DMS53 treated with DMSO at 0.1 percent for 48 hours (cell line): ENCODE results near the gene PPP2R5E.
A peak's percentile ranks its signal among the peaks of the same experiment; 100 is the strongest.
"Not testable (repeated sequence)": the region's sequence is repeated elsewhere in the genome, so short reads cannot be mapped to it uniquely, and the experiment has no call there.

ENCODE experiments used
- DNase-seq: peaks from one replicate; lab custom pipeline; 2025; ENCODE audit not compliant: unreplicated experiment; lab: John Stamatoyannopoulos, UW

Gene PPP2R5E

GRCh38 chr14:63543000-63543825, at the start of gene PPP2R5E:
PPP2R5E (minus strand) TSS chr14:63543377; CDS start chr14:63539685, 3,692 bp downstream.
- DNase-seq = peak; percentile 93

GRCh38 chr14:63583046-63583445, 39.9 kb upstream of the PPP2R5E start:
- DNase-seq = not testable (repeated sequence)

GRCh38 chr14:63581491-63581890, 38.3 kb upstream of the PPP2R5E start:
- DNase-seq = no peak

GRCh38 chr14:63578300-63578699, 35.1 kb upstream of the PPP2R5E start:
- DNase-seq = no peak

GRCh38 chr14:63573581-63573980, 30.4 kb upstream of the PPP2R5E start:
- DNase-seq = no peak

GRCh38 chr14:63565448-63565847, 22.3 kb upstream of the PPP2R5E start:
- no peak for DNase-seq

GRCh38 chr14:63564318-63564717, 21.1 kb upstream of the PPP2R5E start:
- no peak for DNase-seq

- no peak for DNase-seq
Observed at GRCh38 chr14:63563370-63564026, 20.3 kb upstream of the PPP2R5E start.

- DNase-seq = no peak
Observed at GRCh38 chr14:63562405-63562804, 19.2 kb upstream of the PPP2R5E start.

GRCh38 chr14:63555572-63555971, 12.4 kb upstream of the PPP2R5E start:
- DNase-seq = no peak

- no peak for DNase-seq
Observed at GRCh38 chr14:63551332-63551731, 8.2 kb upstream of the PPP2R5E start.

- DNase-seq = no peak
Observed at GRCh38 chr14:63547798-63548335, 4.7 kb upstream of the PPP2R5E start.

GRCh38 chr14:63545431-63545830, 2.3 kb upstream of the PPP2R5E start:
- no peak for DNase-seq

- DNase-seq = no peak
Observed at GRCh38 chr14:63544591-63545299, 1.6 kb upstream of the PPP2R5E start.

- no peak for DNase-seq
Observed at GRCh38 chr14:63543826-63544406, 739 bp upstream of the PPP2R5E start.

GRCh38 chr14:63542231-63542999, 762 bp downstream of the PPP2R5E start:
- no peak for DNase-seq

GRCh38 chr14:63535918-63536317, 7.3 kb downstream of the PPP2R5E start:
- no peak for DNase-seq

- no peak for DNase-seq
Observed at GRCh38 chr14:63533474-63533873, 9.7 kb downstream of the PPP2R5E start.

GRCh38 chr14:63524537-63525155, 18.5 kb downstream of the PPP2R5E start:
- DNase-seq = no peak
